Astrocyte (in vitro differentiated cells and primary cell): ENCODE results near the gene CUL2. TPM values are rescaled to one million over a fixed set of nuclear protein-coding genes. Genes with fewer than 3 reads are reported as not detected.

Experiments
- DNase-seq: peaks from one replicate; pipeline ENCODE4 v3.0.0-alpha.2; 2010; ENCODE audit warnings: low read depth
- FAIRE-seq: peaks from 2 replicates; lab custom pipeline; 2011; peaks lifted over from hg19 to GRCh38; lab: Jason Lieb, UNC
- H2AFZ ChIP-seq: 2 replicates; pipeline ENCODE4 v1.6.0; 2012; ENCODE audit warnings: low read depth, low read length, inconsistent platforms
- H3K27ac ChIP-seq: 2 replicates; pipeline ENCODE4 v1.5.1; 2011; ENCODE audit warnings: low read depth, low read length, inconsistent platforms
- H3K27me3 ChIP-seq: 2 replicates; pipeline ENCODE4 v1.6.0; 2011; ENCODE audit warnings: low read length, inconsistent platforms; ENCODE audit not compliant: insufficient read depth
- H3K36me3 ChIP-seq: 2 replicates; pipeline ENCODE4 v1.5.1; 2011; ENCODE audit warnings: low read length, inconsistent platforms; ENCODE audit not compliant: insufficient read depth
- H3K4me1 ChIP-seq: 2 replicates; pipeline ENCODE4 v1.5.1; 2011; ENCODE audit warnings: low read length, inconsistent platforms; ENCODE audit not compliant: insufficient read depth
- H3K4me2 ChIP-seq: 2 replicates; pipeline ENCODE4 v1.6.0; 2012; ENCODE audit warnings: low read length, inconsistent platforms
- H3K4me3 ChIP-seq: 2 replicates; pipeline ENCODE4 v1.5.1; 2011; ENCODE audit warnings: low read depth, mild to moderate bottlenecking, low read length, inconsistent platforms; ENCODE audit not compliant: insufficient read depth
- H3K79me2 ChIP-seq: 2 replicates; pipeline ENCODE4 v1.6.0; 2012; ENCODE audit warnings: mild to moderate bottlenecking, low read length, inconsistent platforms; ENCODE audit not compliant: insufficient read depth
- H3K9ac ChIP-seq: 2 replicates; pipeline ENCODE4 v1.6.0; 2012; ENCODE audit warnings: mild to moderate bottlenecking, low read length, inconsistent platforms
- H3K9me3 ChIP-seq: 2 replicates; pipeline ENCODE4 v1.5.1; 2012; ENCODE audit warnings: low read depth, mild to moderate bottlenecking, low read length, inconsistent platforms; ENCODE audit not compliant: insufficient read depth
- H4K20me1 ChIP-seq: 2 replicates; pipeline ENCODE4 v1.6.0; 2012; ENCODE audit warnings: low read length, inconsistent platforms; ENCODE audit not compliant: insufficient read depth
- H3K27ac Mint-ChIP-seq: one replicate; pipeline ENCODE4 v1.8.0; 2021; ENCODE audit warnings: mild to moderate bottlenecking, mixed read lengths; ENCODE audit not compliant: unreplicated experiment
- H3K27me3 Mint-ChIP-seq: one replicate; pipeline ENCODE4 v1.8.0; 2021; ENCODE audit warnings: low read depth, mixed read lengths; ENCODE audit not compliant: unreplicated experiment
- H3K36me3 Mint-ChIP-seq: one replicate; pipeline ENCODE4 v1.8.0; 2021; ENCODE audit warnings: low read depth, mixed read lengths; ENCODE audit not compliant: unreplicated experiment
- H3K4me1 Mint-ChIP-seq: one replicate; pipeline ENCODE4 v1.8.0; 2021; ENCODE audit warnings: low read depth, mixed read lengths; ENCODE audit not compliant: unreplicated experiment
- H3K4me3 Mint-ChIP-seq: one replicate; pipeline ENCODE4 v1.8.0; 2021; ENCODE audit warnings: mild to moderate bottlenecking, moderate library complexity, mixed read lengths; ENCODE audit not compliant: unreplicated experiment
- H3K9me3 Mint-ChIP-seq: one replicate; pipeline ENCODE4 v1.8.0; 2021; ENCODE audit warnings: mild to moderate bottlenecking, mixed read lengths; ENCODE audit not compliant: unreplicated experiment
- EZH2 ChIP-seq: IDR thresholded peaks from 2 replicates; pipeline ENCODE4 v1.6.1; 2012; ENCODE audit warnings: mild to moderate bottlenecking, low read length, inconsistent platforms; ENCODE audit not compliant: insufficient read depth
- microRNA-seq: library from miRNA; unstranded; fragments of <30 nt; microRNA quantifications from one replicate; pipeline ENCODE4 v1.2.0, GENCODE V29; 2020
- total RNA-seq: library from RNA; stranded (reverse); gene quantifications from 2 replicates; pipeline ENCODE4 v1.2.1, GENCODE V29; 2021
- TF ChIP-seq, protein P1 (sequence below): IDR thresholded peaks from 2 replicates; pipeline ENCODE4 v1.5.1; 2011; ENCODE audit warnings: low read depth, mild to moderate bottlenecking, inconsistent platforms, low read length, moderate library complexity; ENCODE audit not compliant: insufficient read depth

CUL2 gene
- total RNA-seq, 1 donor from 2014 or later = 48.0 TPM

DNA sequence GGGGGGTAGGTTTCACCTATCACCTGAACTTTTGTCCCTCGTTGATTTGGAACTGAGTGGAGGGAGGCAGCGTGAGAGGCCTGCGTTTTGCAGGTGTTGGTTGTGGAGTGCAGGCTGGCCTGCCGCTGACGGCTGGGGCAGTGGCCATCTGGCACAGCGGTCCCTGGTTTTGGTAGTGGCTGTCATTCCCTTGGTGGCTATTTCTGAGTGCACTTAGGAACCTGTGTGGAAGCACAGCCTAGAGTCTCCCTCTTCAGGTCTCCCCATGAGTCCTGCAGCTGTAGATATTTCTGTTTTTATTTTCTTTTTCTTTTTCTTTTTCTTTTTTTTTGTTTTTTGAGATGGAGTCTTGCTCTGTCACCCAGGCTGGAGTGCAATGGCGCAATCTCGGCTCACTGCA is 129.2 kb downstream of the CUL2 start:
- DNase-seq = no peak

DNA sequence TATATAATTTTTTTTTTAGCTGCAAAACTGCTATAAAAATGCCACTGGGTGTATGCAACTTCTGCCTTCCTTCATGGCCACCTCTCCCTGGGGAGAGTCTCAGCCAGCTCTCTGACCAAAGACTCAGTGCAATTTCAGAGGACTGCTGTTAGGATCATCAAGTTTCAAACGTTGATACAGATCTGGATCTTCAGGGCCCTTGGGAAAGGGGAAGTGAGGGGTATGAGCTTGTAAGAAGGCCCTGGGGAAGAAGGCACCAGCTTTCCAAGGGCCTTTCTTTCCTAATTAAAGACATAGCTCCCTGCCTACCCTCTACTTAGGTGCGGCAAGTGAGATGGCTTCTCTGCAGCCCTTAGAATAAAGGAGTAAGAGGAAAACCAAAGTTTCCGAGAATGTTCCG is 130.4 kb downstream of the CUL2 start:
- no peaks in the 10 kb centered on the region for H3K9me3 Mint-ChIP-seq

More for the DNA sequence above, 129.2 kb downstream of the CUL2 start:
- no peaks in the 10 kb centered on the region for H4K20me1 ChIP-seq
- no peaks in the 10 kb centered on the region for H3K4me1 ChIP-seq
- no peak for FAIRE-seq
- peaks cover 5% of the 10 kb centered on the region for H3K4me1 Mint-ChIP-seq
- no peak overlapping the region for H3K27ac Mint-ChIP-seq
- H3K27ac ChIP-seq = no peak overlapping the region
- H3K9ac ChIP-seq = no peak overlapping the region
- no peak overlapping the region for H2AFZ ChIP-seq
- no peaks in the 10 kb centered on the region for H3K36me3 Mint-ChIP-seq
- no peaks in the 10 kb centered on the region for H3K9me3 Mint-ChIP-seq
- no peak overlapping the region for H3K4me3 Mint-ChIP-seq
- H3K9me3 ChIP-seq = no peaks in the 10 kb centered on the region
- no peaks in the 10 kb centered on the region for H3K36me3 ChIP-seq
- H3K79me2 ChIP-seq = no peaks in the 10 kb centered on the region
- no peak for TF ChIP-seq EZH2
- TF ChIP-seq, protein P1, sequence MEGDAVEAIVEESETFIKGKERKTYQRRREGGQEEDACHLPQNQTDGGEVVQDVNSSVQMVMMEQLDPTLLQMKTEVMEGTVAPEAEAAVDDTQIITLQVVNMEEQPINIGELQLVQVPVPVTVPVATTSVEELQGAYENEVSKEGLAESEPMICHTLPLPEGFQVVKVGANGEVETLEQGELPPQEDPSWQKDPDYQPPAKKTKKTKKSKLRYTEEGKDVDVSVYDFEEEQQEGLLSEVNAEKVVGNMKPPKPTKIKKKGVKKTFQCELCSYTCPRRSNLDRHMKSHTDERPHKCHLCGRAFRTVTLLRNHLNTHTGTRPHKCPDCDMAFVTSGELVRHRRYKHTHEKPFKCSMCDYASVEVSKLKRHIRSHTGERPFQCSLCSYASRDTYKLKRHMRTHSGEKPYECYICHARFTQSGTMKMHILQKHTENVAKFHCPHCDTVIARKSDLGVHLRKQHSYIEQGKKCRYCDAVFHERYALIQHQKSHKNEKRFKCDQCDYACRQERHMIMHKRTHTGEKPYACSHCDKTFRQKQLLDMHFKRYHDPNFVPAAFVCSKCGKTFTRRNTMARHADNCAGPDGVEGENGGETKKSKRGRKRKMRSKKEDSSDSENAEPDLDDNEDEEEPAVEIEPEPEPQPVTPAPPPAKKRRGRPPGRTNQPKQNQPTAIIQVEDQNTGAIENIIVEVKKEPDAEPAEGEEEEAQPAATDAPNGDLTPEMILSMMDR = peak; percentile 16
- no peaks in the 10 kb centered on the region for H3K27me3 ChIP-seq
- H3K4me3 ChIP-seq = no peak overlapping the region
- no peak overlapping the region for H3K4me2 ChIP-seq
- H3K27me3 Mint-ChIP-seq = peaks cover 4% of the 10 kb centered on the region

DNA sequence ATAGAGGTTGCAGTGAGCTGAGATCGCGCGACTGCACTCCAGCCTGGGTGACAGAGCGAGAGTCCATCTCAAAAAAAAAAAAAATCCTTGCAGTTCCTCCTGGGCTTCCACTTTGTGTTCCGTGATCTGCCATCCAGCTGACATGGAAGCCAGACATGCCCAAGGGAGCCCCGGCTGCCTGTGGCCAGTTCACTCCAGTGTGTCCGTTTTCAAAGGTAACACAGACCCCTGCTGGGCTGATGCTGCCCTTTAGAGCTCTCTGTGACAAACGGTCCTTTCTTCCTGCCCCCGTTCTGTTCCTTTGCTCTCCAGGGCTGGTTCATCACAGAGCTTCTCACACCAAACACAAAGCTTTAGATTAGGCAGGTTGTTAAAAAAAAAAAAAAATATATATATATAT is 130.8 kb downstream of the CUL2 start:
- Histone ChIP-seq H2AFZ (no peak overlapping the region), H3K9ac (no peak overlapping the region), H3K4me2 (no peak overlapping the region), H4K20me1 (no peaks in the 10 kb centered on the region), H3K27me3 (no peaks in the 10 kb centered on the region), H3K27ac (no peak overlapping the region), H3K36me3 (no peaks in the 10 kb centered on the region), H3K4me3 (no peak overlapping the region), H3K4me1 (no peaks in the 10 kb centered on the region), H3K9me3 (no peaks in the 10 kb centered on the region), H3K79me2 (no peaks in the 10 kb centered on the region)
- DNase-seq = no peak
- TF ChIP-seq, protein P1 = no peak
- H3K27me3 Mint-ChIP-seq = peaks cover 4% of the 10 kb centered on the region
- H3K27ac Mint-ChIP-seq = no peak overlapping the region
- H3K36me3 Mint-ChIP-seq = no peaks in the 10 kb centered on the region
- no peaks in the 10 kb centered on the region for H3K9me3 Mint-ChIP-seq
- no peak for FAIRE-seq
- H3K4me1 Mint-ChIP-seq = peaks cover 5% of the 10 kb centered on the region
- no peak overlapping the region for H3K4me3 Mint-ChIP-seq

More for the DNA sequence above, 130.4 kb downstream of the CUL2 start:
- H3K27ac ChIP-seq = no peak overlapping the region
- Mint-ChIP-seq H3K4me3 (no peak overlapping the region), H3K36me3 (no peaks in the 10 kb centered on the region), H3K4me1 (peaks cover 5% of the 10 kb centered on the region), H3K27me3 (peaks cover 4% of the 10 kb centered on the region), H3K27ac (no peak overlapping the region)
- no peak overlapping the region for H3K9ac ChIP-seq
- FAIRE-seq (no peak), DNase-seq (no peak)
- H3K4me2 ChIP-seq = no peak overlapping the region
- no peaks in the 10 kb centered on the region for H3K9me3 ChIP-seq
- H3K36me3 ChIP-seq = no peaks in the 10 kb centered on the region
- TF ChIP-seq, protein P1 = no peak
- TF ChIP-seq EZH2 = no peak
- no peak overlapping the region for H3K4me3 ChIP-seq
- no peak overlapping the region for H2AFZ ChIP-seq
- no peaks in the 10 kb centered on the region for H3K27me3 ChIP-seq
- H3K4me1 ChIP-seq = no peaks in the 10 kb centered on the region
- H4K20me1 ChIP-seq = no peaks in the 10 kb centered on the region
- no peaks in the 10 kb centered on the region for H3K79me2 ChIP-seq

Small RNA genes within 50 kb of the gene (microRNA-seq; reads per million reads assigned to microRNA genes)
- 5.7 reads per million, percentile 24 among the genes with 10 or more reads in this experiment for gene MIR3611

Other genes with a start within 250 kb of the CUL2 start
- 38.3 and 42.7 TPM in 2 replicates for gene CREM, start 36.5 kb upstream of the CUL2 start, total RNA-seq
- gene CCNY, start 246.2 kb upstream of the CUL2 start, total RNA-seq = 85.9 and 89.4 TPM in 2 replicates